ENCODE data around the gene OR6B1. TPM values are rescaled to one million over a fixed set of nuclear protein-coding genes. Genes with fewer than 3 reads are reported as not detected.

Gene OR6B1
- total RNA-seq, 1 experiment from 2014 or later, result not detected

- no peak overlapping the region for H3K4me3 Mint-ChIP-seq (ENCODE audit: unreplicated experiment)
- H3K27ac Mint-ChIP-seq (ENCODE audit: low read depth, unreplicated experiment), result no peak overlapping the region
- ChIA-PET POLR2A (interaction anchor here (0.5 kb wide), 1 partner anchor 74 kb away, joined by 3 read pairs; no protein-coding TSS in a partner anchor), CTCF (no interaction called here)
- TF ChIP-seq, protein P1, sequence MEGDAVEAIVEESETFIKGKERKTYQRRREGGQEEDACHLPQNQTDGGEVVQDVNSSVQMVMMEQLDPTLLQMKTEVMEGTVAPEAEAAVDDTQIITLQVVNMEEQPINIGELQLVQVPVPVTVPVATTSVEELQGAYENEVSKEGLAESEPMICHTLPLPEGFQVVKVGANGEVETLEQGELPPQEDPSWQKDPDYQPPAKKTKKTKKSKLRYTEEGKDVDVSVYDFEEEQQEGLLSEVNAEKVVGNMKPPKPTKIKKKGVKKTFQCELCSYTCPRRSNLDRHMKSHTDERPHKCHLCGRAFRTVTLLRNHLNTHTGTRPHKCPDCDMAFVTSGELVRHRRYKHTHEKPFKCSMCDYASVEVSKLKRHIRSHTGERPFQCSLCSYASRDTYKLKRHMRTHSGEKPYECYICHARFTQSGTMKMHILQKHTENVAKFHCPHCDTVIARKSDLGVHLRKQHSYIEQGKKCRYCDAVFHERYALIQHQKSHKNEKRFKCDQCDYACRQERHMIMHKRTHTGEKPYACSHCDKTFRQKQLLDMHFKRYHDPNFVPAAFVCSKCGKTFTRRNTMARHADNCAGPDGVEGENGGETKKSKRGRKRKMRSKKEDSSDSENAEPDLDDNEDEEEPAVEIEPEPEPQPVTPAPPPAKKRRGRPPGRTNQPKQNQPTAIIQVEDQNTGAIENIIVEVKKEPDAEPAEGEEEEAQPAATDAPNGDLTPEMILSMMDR (IDR thresholded peaks at IDR 0.05; ENCODE audit: unreplicated experiment), result no peak
- no peaks in the 10 kb centered on the region for H3K9me3 Mint-ChIP-seq (ENCODE audit: unreplicated experiment)
- intact Hi-C loops (cut with micrococcal nuclease), result loop anchor here (10.0 kb wide), 1 partner anchor 51 kb away; no protein-coding TSS in a partner anchor
- peaks cover 9% of the 10 kb centered on the region for H3K4me1 Mint-ChIP-seq (ENCODE audit: insufficient read depth, unreplicated experiment)
- H3K36me3 Mint-ChIP-seq (ENCODE audit: insufficient read depth, unreplicated experiment), result no peaks in the 10 kb centered on the region
- no TSS peak for BruUV-seq (replicated peaks)
- no peak for DNase-seq (ENCODE audit: unreplicated experiment)
- H3K27me3 Mint-ChIP-seq (ENCODE audit: insufficient read depth, unreplicated experiment), result no peaks in the 10 kb centered on the region
Observed at GRCh38 chr7:143973870-143974416, 26.2 kb upstream of the OR6B1 start.

- Mint-ChIP-seq H3K27me3 (ENCODE audit: insufficient read depth, unreplicated experiment) (no peaks in the 10 kb centered on the region), H3K4me3 (ENCODE audit: unreplicated experiment) (no peak overlapping the region), H3K4me1 (ENCODE audit: insufficient read depth, unreplicated experiment) (peaks cover 14% of the 10 kb centered on the region), H3K36me3 (ENCODE audit: insufficient read depth, unreplicated experiment) (no peaks in the 10 kb centered on the region), H3K27ac (ENCODE audit: low read depth, unreplicated experiment) (no peak overlapping the region), H3K9me3 (ENCODE audit: unreplicated experiment) (no peaks in the 10 kb centered on the region)
- no peak for DNase-seq (ENCODE audit: unreplicated experiment)
- ChIA-PET POLR2A (no interaction called here), CTCF (no interaction called here)
- intact Hi-C loops (cut with micrococcal nuclease), result loop anchor here (10.0 kb wide), 1 partner anchor 50 kb away; no protein-coding TSS in a partner anchor
- TF ChIP-seq, protein P1 (IDR thresholded peaks at IDR 0.05; ENCODE audit: unreplicated experiment), result no peak
- no TSS peak for BruUV-seq (replicated peaks)
Observed at GRCh38 chr7:143974459-143974858, 25.7 kb upstream of the OR6B1 start.

GRCh38 chr7:143975617-143976016 is 24.5 kb upstream of the OR6B1 start:
- intact Hi-C loops (cut with micrococcal nuclease), result loop anchor here (5.0 to 10.0 kb wide), 2 partner anchors 49 to 73 kb away; partner anchors contain the start of gene TCAF1
- H3K27me3 Mint-ChIP-seq (ENCODE audit: insufficient read depth, unreplicated experiment), result no peaks in the 10 kb centered on the region
- H3K4me1 Mint-ChIP-seq (ENCODE audit: insufficient read depth, unreplicated experiment), result peaks cover 21% of the 10 kb centered on the region
- peak; percentile 32 for DNase-seq (ENCODE audit: unreplicated experiment)
- no peak overlapping the region for H3K27ac Mint-ChIP-seq (ENCODE audit: low read depth, unreplicated experiment)
- ChIA-PET POLR2A (no interaction called here), CTCF (interaction anchor here (0.8 to 1.0 kb wide), 3 partner anchors 24 to 104 kb away, joined by 3 read pairs; no protein-coding TSS in a partner anchor)
- no TSS peak for BruUV-seq (replicated peaks)
- H3K9me3 Mint-ChIP-seq (ENCODE audit: unreplicated experiment), result no peaks in the 10 kb centered on the region
- TF ChIP-seq, protein P1 (IDR thresholded peaks at IDR 0.05; ENCODE audit: unreplicated experiment), result no peak
- H3K36me3 Mint-ChIP-seq (ENCODE audit: insufficient read depth, unreplicated experiment), result no peaks in the 10 kb centered on the region
- H3K4me3 Mint-ChIP-seq (ENCODE audit: unreplicated experiment), result no peak overlapping the region

DNA sequence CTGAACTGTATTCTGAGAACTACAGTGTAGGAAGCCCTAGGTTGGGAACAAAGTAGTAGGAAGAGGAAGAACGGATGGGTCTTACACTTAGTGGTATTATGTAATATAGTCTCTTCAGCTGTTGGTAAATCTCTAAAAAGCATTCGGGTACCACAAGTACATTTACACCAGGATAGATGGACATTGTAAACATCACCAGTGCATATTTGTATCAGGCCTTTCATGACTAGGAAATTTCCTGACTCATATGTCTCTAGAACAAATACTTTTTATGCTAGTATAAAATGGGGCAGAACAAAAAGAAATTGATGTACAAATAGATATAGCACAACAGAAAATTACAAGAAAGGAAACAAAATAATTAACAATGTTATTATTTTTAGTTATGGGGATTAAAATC is 21.5 kb upstream of the OR6B1 start:
- no peak for DNase-seq (ENCODE audit: unreplicated experiment)
- ChIA-PET POLR2A (no interaction called here), CTCF (no interaction called here)
- Mint-ChIP-seq H3K4me1 (ENCODE audit: insufficient read depth, unreplicated experiment) (peaks cover 21% of the 10 kb centered on the region), H3K27me3 (ENCODE audit: insufficient read depth, unreplicated experiment) (no peaks in the 10 kb centered on the region), H3K4me3 (ENCODE audit: unreplicated experiment) (no peak overlapping the region), H3K27ac (ENCODE audit: low read depth, unreplicated experiment) (no peak overlapping the region), H3K36me3 (ENCODE audit: insufficient read depth, unreplicated experiment) (no peaks in the 10 kb centered on the region), H3K9me3 (ENCODE audit: unreplicated experiment) (no peaks in the 10 kb centered on the region)
- TF ChIP-seq, protein P1 (IDR thresholded peaks at IDR 0.05; ENCODE audit: unreplicated experiment), result no peak
- intact Hi-C loops (cut with micrococcal nuclease), result loop anchor here (5.0 to 10.0 kb wide), 2 partner anchors 46 to 76 kb away; partner anchors contain the start of gene TCAF1
- no TSS peak for BruUV-seq (replicated peaks)
